H1 (cell line): ENCODE results near the gene PRR16. TPM values are rescaled to one million over a fixed set of nuclear protein-coding genes. Genes with fewer than 3 reads are reported as not detected.

Source experiments
- CTCF ChIA-PET: fragments of 300-600 bp; sonication (Branson Sonifier 250); formaldehyde crosslinking; loops from one replicate; lab custom pipeline; 2021; ENCODE audit not compliant: partially characterized antibody; lab: Charles Lee
- POLR2A ChIA-PET: fragments of 300-600 bp; sonication (Branson Sonifier 250); formaldehyde crosslinking; loops from one replicate; lab custom pipeline; 2021; ENCODE audit warnings: inconsistent platforms; ENCODE audit not compliant: partially characterized antibody; lab: Charles Lee
- DNase-seq, 2 experiments: peaks; one replicate each; pipeline versions ENCODE4 v3.0.0 to v3.0.0-alpha.2; 2010 to 2022; ENCODE audit warnings: low spot score in 2 of 2, low read depth in 1 of 2, mixed read lengths in 1 of 2
- FAIRE-seq: peaks from 2 replicates; lab custom pipeline; 2011; peaks lifted over from hg19 to GRCh38; lab: Jason Lieb, UNC
- H2AFZ ChIP-seq: 2 replicates; pipeline ENCODE4 v1.8.1; 2012; ENCODE audit warnings: low read length, inconsistent platforms
- H2AK5ac ChIP-seq: 2 replicates; pipeline ENCODE4 v1.6.1; 2013; ENCODE audit warnings: low read depth, low read length
- H2BK120ac ChIP-seq: replicated peaks from 2 replicates; pipeline ENCODE3; 2013; ENCODE audit warnings: low read depth, low read length, inconsistent platforms
- H2BK12ac ChIP-seq: 2 replicates; pipeline ENCODE4 v1.6.1; 2013; ENCODE audit warnings: low read depth, low read length
- H2BK15ac ChIP-seq: 2 replicates; pipeline ENCODE4 v1.6.1; 2013; ENCODE audit warnings: low read length
- H2BK20ac ChIP-seq: 2 replicates; pipeline ENCODE4 v1.6.1; 2013; ENCODE audit warnings: low read length
- H2BK5ac ChIP-seq: 2 replicates; pipeline ENCODE4 v1.6.1; 2013; ENCODE audit warnings: low read depth, low read length
- H3K14ac ChIP-seq: 2 replicates; pipeline ENCODE4 v1.6.1; 2013; ENCODE audit warnings: inconsistent platforms; ENCODE audit not compliant: insufficient read length
- H3K18ac ChIP-seq: 2 replicates; pipeline ENCODE4 v1.6.1; 2013; ENCODE audit warnings: low read length; ENCODE audit errors: extremely low read depth
- H3K23ac ChIP-seq: 2 replicates; pipeline ENCODE4 v1.6.1; 2013; ENCODE audit warnings: inconsistent platforms; ENCODE audit not compliant: insufficient read length
- H3K23me2 ChIP-seq: 2 replicates; pipeline ENCODE4 v1.6.1; 2013; ENCODE audit warnings: low read depth, low read length
- H3K27ac ChIP-seq: 2 replicates; pipeline ENCODE4 v1.6.1; 2011; ENCODE audit warnings: low read depth, low read length, inconsistent platforms
- H3K27me3 ChIP-seq, 4 experiments: replicated peaks in 1 of 4; 1 replicate in 1 of 4; 2 replicates in 3 of 4; pipeline versions ENCODE4 v1.6.1 to v1.8.1; 2011 to 2013; ENCODE audit warnings: low read length in 3 of 4, mild to moderate bottlenecking in 3 of 4, inconsistent platforms in 2 of 4, mixed read lengths in 2 of 4, moderate library complexity in 1 of 4; ENCODE audit not compliant: control insufficient read depth in 3 of 4, insufficient read depth in 3 of 4; ENCODE audit errors: extremely low read depth in 1 of 4
- H3K36me3 ChIP-seq, 4 experiments: 2 replicates each; pipeline versions ENCODE4 v1.6.1 to v1.8.1; 2011 to 2013; ENCODE audit warnings: mild to moderate bottlenecking in 4 of 4, low read length in 3 of 4, moderate library complexity in 2 of 4, control low read depth in 1 of 4, inconsistent platforms in 1 of 4; ENCODE audit not compliant: insufficient read depth in 4 of 4, control insufficient read depth in 2 of 4
- H3K4ac ChIP-seq: replicated peaks from 2 replicates; pipeline ENCODE3; 2013; ENCODE audit warnings: low read length, low read depth, mixed read lengths, inconsistent platforms; ENCODE audit not compliant: insufficient read length
- H3K4me1 ChIP-seq, 4 experiments: replicated peaks in 1 of 4; 1 replicate in 1 of 4; 2 replicates in 3 of 4; pipeline versions ENCODE4 v1.6.1 to v1.8.1; 2011 to 2013; ENCODE audit warnings: low read length in 3 of 4, inconsistent platforms in 2 of 4, mixed read lengths in 1 of 4; ENCODE audit not compliant: insufficient read depth in 4 of 4, control insufficient read depth in 3 of 4
- H3K4me2 ChIP-seq, 2 experiments: 2 replicates each; pipeline versions ENCODE4 v1.6.1 to v1.8.1; 2011 to 2013; ENCODE audit warnings: low read depth in 2 of 2, low read length in 2 of 2, control low read depth in 1 of 2, inconsistent platforms in 1 of 2, mild to moderate bottlenecking in 1 of 2; ENCODE audit not compliant: insufficient read depth in 1 of 2
- H3K4me3 ChIP-seq, 4 experiments: fragments of 200-600, 300-600 bp in 1 of 4; sonication (generic), shearing (Covaris generic), sonication (Bioruptor Twin) in 1 of 4; 2 replicates each; pipeline versions ENCODE4 v1.5.1 to v1.8.1; 2011 to 2016; ENCODE audit warnings: low read length in 4 of 4, low read depth in 3 of 4, control low read depth in 2 of 4, inconsistent platforms in 2 of 4, mild to moderate bottlenecking in 2 of 4, mixed read lengths in 1 of 4, moderate library complexity in 1 of 4; ENCODE audit not compliant: insufficient read depth in 2 of 4; ENCODE audit errors: extremely low read depth in 1 of 4
- H3K56ac ChIP-seq: replicated peaks from 2 replicates; pipeline ENCODE3; 2013; ENCODE audit warnings: low read depth, mild to moderate bottlenecking, mixed read lengths, low read length, inconsistent platforms; ENCODE audit not compliant: insufficient read length
- H3K79me1 ChIP-seq: 2 replicates; pipeline ENCODE4 v1.6.1; 2013; ENCODE audit warnings: low read depth, low read length, control low read depth
- H3K79me2 ChIP-seq, 2 experiments: 2 replicates each; pipeline versions ENCODE4 v1.6.1 to v1.8.1; 2012 to 2013; ENCODE audit warnings: low read length in 2 of 2, mild to moderate bottlenecking in 2 of 2, inconsistent platforms in 1 of 2; ENCODE audit not compliant: insufficient read depth in 2 of 2, control insufficient read depth in 1 of 2
- H3K9ac ChIP-seq, 4 experiments: replicated peaks in 1 of 4; 1 replicate in 1 of 4; 2 replicates in 3 of 4; pipeline versions ENCODE4 v1.6.1 to v1.8.1; 2011 to 2013; ENCODE audit warnings: low read depth in 3 of 4, low read length in 3 of 4, control low read depth in 2 of 4, mild to moderate bottlenecking in 2 of 4, moderate library complexity in 2 of 4, inconsistent platforms in 1 of 4; ENCODE audit errors: extremely low read depth in 1 of 4
- H3K9me3 ChIP-seq, 2 experiments: 2 replicates each; pipeline versions ENCODE4 v1.6.1 to v1.8.1; 2012 to 2013; ENCODE audit warnings: mild to moderate bottlenecking in 2 of 2, moderate library complexity in 2 of 2, control low read depth in 1 of 2, inconsistent platforms in 1 of 2, low read depth in 1 of 2, low read length in 1 of 2, mixed read lengths in 1 of 2; ENCODE audit not compliant: insufficient read depth in 2 of 2
- H4K20me1 ChIP-seq, 2 experiments: replicated peaks in 1 of 2; 2 replicates each; pipeline versions ENCODE3 to v1.8.1; 2011 to 2013; ENCODE audit warnings: inconsistent platforms in 2 of 2, low read length in 2 of 2, mild to moderate bottlenecking in 1 of 2; ENCODE audit not compliant: insufficient read depth in 2 of 2, control insufficient read depth in 1 of 2
- H4K5ac ChIP-seq: 2 replicates; pipeline ENCODE4 v1.6.1; 2013; ENCODE audit warnings: low read length, low read depth, mixed read lengths, inconsistent platforms; ENCODE audit not compliant: insufficient read length
- H4K8ac ChIP-seq: 2 replicates; pipeline ENCODE4 v1.8.0; 2013; ENCODE audit warnings: mild to moderate bottlenecking, moderate library complexity, low read length, inconsistent platforms; ENCODE audit not compliant: insufficient read depth; ENCODE audit errors: extremely low read depth
- H4K91ac ChIP-seq: replicated peaks from 2 replicates; pipeline ENCODE3; 2013; ENCODE audit warnings: low read length, mixed read lengths, inconsistent platforms; ENCODE audit not compliant: insufficient read length
- RNF2 ChIP-seq: fragments of 200-900, 300-1000 bp; sonication (generic); IDR thresholded peaks from 2 replicates; pipeline ENCODE4 v1.7.1; 2016; ENCODE audit warnings: borderline replicate concordance, low read depth, mild to moderate bottlenecking, antibody characterized with exemption, low read length; ENCODE audit not compliant: poor library complexity, severe bottlenecking; ENCODE audit errors: missing control alignments
- SIX5 ChIP-seq: IDR thresholded peaks from 2 replicates; pipeline ENCODE4 v1.6.1; 2011; ENCODE audit warnings: mild to moderate bottlenecking, low read depth, low read length
- WGBS, 2 experiments: shearing (Covaris generic) in 1 of 2; methylation state at CpG; one replicate each; pipeline versions ENCODE4 v1.1.6 to v1.1.7; 2013 to 2015; ENCODE audit warnings: low lambda C conversion rate in 2 of 2, mixed read lengths in 2 of 2, inconsistent platforms in 1 of 2, low coverage in 1 of 2, missing lambda C conversion rate in 1 of 2; ENCODE audit not compliant: insufficient replicate concordance in 2 of 2, insufficient coverage in 1 of 2, insufficient read length in 1 of 2; ENCODE audit errors: extremely low coverage in 1 of 2, missing lambda C conversion rate in 1 of 2; 5-methylcytosine and 5-hydroxymethylcytosine counted together
- polyA plus RNA-seq, 7 experiments: library from polyadenylated mRNA; depleted of rRNA in 3 of 7; stranded (reverse) in 5 of 7; unstranded in 2 of 7; fragments of >200 nt in 5 of 7; fragments of 200-250 nt in 2 of 7; gene quantifications; 1 replicate in 5 of 7; 2 replicates in 1 of 7; 4 replicates in 1 of 7; pipeline versions ENCODE4 v1.2.1 to v1.2.3, GENCODE V29; 2011 to 2013; ENCODE audit warnings: missing spikeins in 2 of 7, mixed read lengths in 2 of 7
- total RNA-seq: library from RNA; stranded (reverse); fragmentation: NEBNext Ultra II Directional; extraction: Animal tissue kit (Norgen Biotek cat#: 25700); gene quantifications from 2 replicates; pipeline ENCODE4 v1.2.1, GENCODE V29; 2021

Gene PRR16
- total and polyA plus RNA-seq, 2 of the 8 experiments (the other 6 are each of a cell fraction or from before 2014, with no cell fraction given) = 0.73 to 1.6 TPM

DNA sequence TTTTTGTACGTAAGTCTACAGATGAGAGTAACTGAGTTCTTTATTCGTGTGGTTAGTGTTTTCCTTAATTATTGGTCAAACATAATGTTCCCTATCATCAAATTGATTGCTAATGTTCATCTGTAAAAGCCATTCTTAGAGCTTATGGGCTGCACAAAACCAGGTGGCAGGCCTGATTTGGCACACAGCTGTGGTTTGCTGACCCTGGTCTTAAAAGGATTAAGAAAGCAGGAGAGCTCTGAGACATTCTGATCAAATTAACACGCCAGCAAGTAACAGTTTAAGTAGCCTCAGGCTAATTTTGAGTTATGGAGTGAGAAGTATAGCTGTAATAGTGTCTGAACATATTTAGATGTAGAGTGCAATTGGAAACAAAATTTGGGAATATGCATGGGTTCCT lies 63.2 kb downstream of the PRR16 start:
- no peaks in the 10 kb centered on the region for H3K27me3 ChIP-seq
- no peak overlapping the region for H2BK120ac ChIP-seq
- no peaks in the 10 kb centered on the region for H4K20me1 ChIP-seq
- no peak overlapping the region for H4K91ac ChIP-seq
- no peak overlapping the region for H3K4me3 ChIP-seq
- H3K79me2 ChIP-seq = no peaks in the 10 kb centered on the region
- H3K4me2 ChIP-seq = no peak overlapping the region
- H3K23me2 ChIP-seq = no peaks in the 10 kb centered on the region
- no peak overlapping the region for H3K18ac ChIP-seq
- TF ChIP-seq SIX5 (no peak), RNF2 (no peak)
- ChIA-PET POLR2A (no interaction called here), CTCF (no interaction called here)
- no peak overlapping the region for H2BK5ac ChIP-seq
- H3K36me3 ChIP-seq = no peaks in the 10 kb centered on the region
- no peak overlapping the region for H2AFZ ChIP-seq
- no peak overlapping the region for H4K8ac ChIP-seq
- H3K4ac ChIP-seq = no peak overlapping the region
- H3K79me1 ChIP-seq = no peaks in the 10 kb centered on the region
- 84% methylated on average over 3 of the region's 3 CpGs; no CpG with 5 or more reads in 1 of the 2 experiments for WGBS, 2 experiments
- H3K56ac ChIP-seq = no peak overlapping the region
- H3K27ac ChIP-seq = no peak overlapping the region
- no peak overlapping the region for H3K14ac ChIP-seq
- H2AK5ac ChIP-seq = no peak overlapping the region
- no peak overlapping the region for H3K9ac ChIP-seq
- no peak overlapping the region for H2BK15ac ChIP-seq
- H2BK12ac ChIP-seq = no peak overlapping the region
- DNase-seq = no peak
- H3K4me1 ChIP-seq = peaks cover 0 to 3% (median 0%) of the 10 kb centered on the region in 4 experiments; a peak in 1 of 7 replicates
- no peak overlapping the region for H3K23ac ChIP-seq
- H2BK20ac ChIP-seq = no peak overlapping the region
- no peak for FAIRE-seq
- H3K9me3 ChIP-seq = no peaks in the 10 kb centered on the region
- H4K5ac ChIP-seq = no peak overlapping the region
